ENCODE measurements around the gene ZNF208.
"Not testable (repeated sequence)": the region's sequence is repeated elsewhere in the genome, so short reads cannot be mapped to it uniquely, and the experiment has no call there.

The ZNF208 gene

GRCh38 chr19:21884786-21885185 lies 126.0 kb downstream of the ZNF208 start:
- not testable (repeated sequence) for DNase-seq (ENCODE audit: low read depth in 2 of 2)

GRCh38 chr19:21883516-21883915 lies 127.2 kb downstream of the ZNF208 start:
- no peak for DNase-seq (ENCODE audit: low read depth in 2 of 2)

Measured in stimulated activated CD8-positive, alpha-beta memory T cell treated with anti-CD3 and anti-CD28 coated beads, Interleukin-7, amount 100 ng/mL, for 4 hours (primary cell).